Neural crest cell (in vitro differentiated cells): Measurements from ENCODE around the gene TEAD1. TPM values are rescaled to one million over a fixed set of nuclear protein-coding genes. Genes with fewer than 3 reads are reported as not detected.

Experiments
- DNase-seq: peaks from one replicate; pipeline ENCODE4 v3.0.0; 2021; ENCODE audit warnings: low read depth, mixed read lengths, low spot score
- H3K27ac Mint-ChIP-seq: one replicate; pipeline ENCODE4 v1.8.0; 2021; ENCODE audit warnings: mild to moderate bottlenecking, mixed read lengths; ENCODE audit not compliant: unreplicated experiment
- H3K27me3 Mint-ChIP-seq: 2 replicates; pipeline ENCODE4 v1.8.0; 2021; ENCODE audit warnings: low read depth, mild to moderate bottlenecking, mixed read lengths
- H3K36me3 Mint-ChIP-seq: 2 replicates; pipeline ENCODE4 v1.8.0; 2021; ENCODE audit warnings: low read depth, mild to moderate bottlenecking, mixed read lengths
- H3K4me1 Mint-ChIP-seq: 2 replicates; pipeline ENCODE4 v1.8.0; 2021; ENCODE audit warnings: mixed read lengths
- H3K4me3 Mint-ChIP-seq: one replicate; pipeline ENCODE4 v1.8.0; 2021; ENCODE audit warnings: mild to moderate bottlenecking, mixed read lengths
- H3K9me3 Mint-ChIP-seq: 2 replicates; pipeline ENCODE4 v1.8.0; 2021; ENCODE audit warnings: mixed read lengths
- CTCF ChIP-seq: fragments of 200-600 bp; sonication (generic); conservative IDR thresholded peaks from 2 replicates; pipeline ENCODE4 v1.5.0; 2021; ENCODE audit warnings: antibody characterized with exemption, mild to moderate bottlenecking
- total RNA-seq: library from RNA; stranded (reverse); gene quantifications from 2 replicates; pipeline ENCODE4 v1.2.1, GENCODE V29; 2021

Gene TEAD1
- total RNA-seq, 1 donor from 2014 or later: 84.1 TPM

- H3K36me3 Mint-ChIP-seq: peaks cover 16% of the 10 kb centered on the region
- no peak overlapping the region for H3K4me3 Mint-ChIP-seq
- no peak for TF ChIP-seq CTCF
- no peaks in the 10 kb centered on the region for H3K27me3 Mint-ChIP-seq
- peaks cover 17% of the 10 kb centered on the region for H3K4me1 Mint-ChIP-seq
- peak overlapping the region; percentile 31 for H3K27ac Mint-ChIP-seq
- no peak for DNase-seq
- H3K9me3 Mint-ChIP-seq: peaks cover 4% of the 10 kb centered on the region
Observed at GRCh38 chr11:12783765-12784164, 109.5 kb downstream of the TEAD1 start.

- H3K9me3 Mint-ChIP-seq: peaks cover 4% of the 10 kb centered on the region
Observed at GRCh38 chr11:12784445-12784844, 110.2 kb downstream of the TEAD1 start.

GRCh38 chr11:12784987-12785386 lies 110.8 kb downstream of the TEAD1 start:
- Mint-ChIP-seq H3K9me3 (no peaks in the 10 kb centered on the region), H3K27ac (peak overlapping the region; percentile 76), H3K4me1 (peaks cover 17% of the 10 kb centered on the region), H3K27me3 (no peaks in the 10 kb centered on the region), H3K36me3 (peaks cover 7% of the 10 kb centered on the region), H3K4me3 (no peak overlapping the region)
- TF ChIP-seq CTCF: no peak
- DNase-seq: no peak

More at GRCh38 chr11:12784445-12784844, 110.2 kb downstream of the TEAD1 start:
- Mint-ChIP-seq H3K36me3 (peaks cover 11% of the 10 kb centered on the region), H3K4me1 (peaks cover 17% of the 10 kb centered on the region), H3K4me3 (no peak overlapping the region), H3K27me3 (no peaks in the 10 kb centered on the region), H3K27ac (peak overlapping the region; percentile 31)
- no peak for DNase-seq
- TF ChIP-seq CTCF: no peak

- Mint-ChIP-seq H3K9me3 (no peaks in the 10 kb centered on the region), H3K27me3 (no peaks in the 10 kb centered on the region), H3K4me3 (no peak overlapping the region), H3K27ac (no peak overlapping the region), H3K4me1 (peaks cover 17% of the 10 kb centered on the region), H3K36me3 (peaks cover 7% of the 10 kb centered on the region)
- no peak for TF ChIP-seq CTCF
- no peak for DNase-seq
Observed at GRCh38 chr11:12785901-12786300, 111.7 kb downstream of the TEAD1 start.

GRCh38 chr11:12786450-12786849 lies 112.2 kb downstream of the TEAD1 start:
- no peak for TF ChIP-seq CTCF
- no peaks in the 10 kb centered on the region for H3K9me3 Mint-ChIP-seq
- no peak overlapping the region for H3K4me3 Mint-ChIP-seq
- H3K27me3 Mint-ChIP-seq: no peaks in the 10 kb centered on the region
- no peak overlapping the region for H3K27ac Mint-ChIP-seq
- peaks cover 17% of the 10 kb centered on the region for H3K4me1 Mint-ChIP-seq
- H3K36me3 Mint-ChIP-seq: peaks cover 5% of the 10 kb centered on the region
- no peak for DNase-seq

GRCh38 chr11:12786891-12787290 lies 112.7 kb downstream of the TEAD1 start:
- Mint-ChIP-seq H3K4me3 (no peak overlapping the region), H3K27me3 (no peaks in the 10 kb centered on the region), H3K27ac (no peak overlapping the region), H3K9me3 (no peaks in the 10 kb centered on the region), H3K36me3 (peaks cover 4% of the 10 kb centered on the region), H3K4me1 (peaks cover 18% of the 10 kb centered on the region)
- no peak for TF ChIP-seq CTCF
- DNase-seq: no peak
